ENCODE data around the gene ERBB4.
A peak's percentile ranks its signal among the peaks of the same experiment; 100 is the strongest.

Gene ERBB4

GRCh38 chr2:211463397-211463796 lies 1075.2 kb downstream of the ERBB4 start:
- DNase-seq (ENCODE audit: low read depth, low spot score) = no peak
- Histone ChIP-seq H3K27me3 (ENCODE audit: control insufficient read depth, insufficient read depth, low read length) (no peaks in the 10 kb centered on the region), H3K36me3 (ENCODE audit: control insufficient read depth, insufficient read depth, low read length) (no peaks in the 10 kb centered on the region), H3K4me1 (ENCODE audit: control insufficient read depth, insufficient read depth, low read length) (no peaks in the 10 kb centered on the region), H3K4me3 (ENCODE audit: low read length) (no peak overlapping the region), H3K9me3 (ENCODE audit: control insufficient read depth, insufficient read depth, low read length) (no peaks in the 10 kb centered on the region), H3K27ac (ENCODE audit: low read length) (no peak overlapping the region)
- no CpG with 5 or more reads among the region's 3 CpGs for WGBS (ENCODE audit: insufficient coverage, insufficient read length)

- Histone ChIP-seq H3K9me3 (ENCODE audit: control insufficient read depth, insufficient read depth, low read length) (no peaks in the 10 kb centered on the region), H3K27ac (ENCODE audit: low read length) (no peak overlapping the region), H3K4me1 (ENCODE audit: control insufficient read depth, insufficient read depth, low read length) (no peaks in the 10 kb centered on the region), H3K36me3 (ENCODE audit: control insufficient read depth, insufficient read depth, low read length) (no peaks in the 10 kb centered on the region), H3K27me3 (ENCODE audit: control insufficient read depth, insufficient read depth, low read length) (no peaks in the 10 kb centered on the region), H3K4me3 (ENCODE audit: low read length) (no peak overlapping the region)
- no peak for DNase-seq (ENCODE audit: low read depth, low spot score)
- WGBS (ENCODE audit: insufficient coverage, insufficient read length) = no CpG with 5 or more reads among the region's 1 CpG
Measured at GRCh38 chr2:211458974-211459373, 1079.6 kb downstream of the ERBB4 start.

GRCh38 chr2:211457325-211457724 lies 1081.3 kb downstream of the ERBB4 start:
- H3K36me3 ChIP-seq (ENCODE audit: control insufficient read depth, insufficient read depth, low read length) = no peaks in the 10 kb centered on the region
- no CpG with 5 or more reads among the region's 2 CpGs for WGBS (ENCODE audit: insufficient coverage, insufficient read length)
- H3K4me1 ChIP-seq (ENCODE audit: control insufficient read depth, insufficient read depth, low read length) = no peaks in the 10 kb centered on the region
- DNase-seq (ENCODE audit: low read depth, low spot score) = no peak
- no peak overlapping the region for H3K27ac ChIP-seq (ENCODE audit: low read length)
- no peaks in the 10 kb centered on the region for H3K27me3 ChIP-seq (ENCODE audit: control insufficient read depth, insufficient read depth, low read length)
- H3K4me3 ChIP-seq (ENCODE audit: low read length) = no peak overlapping the region
- no peaks in the 10 kb centered on the region for H3K9me3 ChIP-seq (ENCODE audit: control insufficient read depth, insufficient read depth, low read length)

GRCh38 chr2:211455216-211455841 lies 1083.3 kb downstream of the ERBB4 start:
- WGBS (ENCODE audit: insufficient coverage, insufficient read length) = no CpG with 5 or more reads among the region's 1 CpG
- no peak overlapping the region for H3K27ac ChIP-seq (ENCODE audit: low read length)
- no peak overlapping the region for H3K4me3 ChIP-seq (ENCODE audit: low read length)
- no peaks in the 10 kb centered on the region for H3K27me3 ChIP-seq (ENCODE audit: control insufficient read depth, insufficient read depth, low read length)
- DNase-seq (ENCODE audit: low read depth, low spot score) = peak; percentile 37
- no peaks in the 10 kb centered on the region for H3K36me3 ChIP-seq (ENCODE audit: control insufficient read depth, insufficient read depth, low read length)
- no peaks in the 10 kb centered on the region for H3K9me3 ChIP-seq (ENCODE audit: control insufficient read depth, insufficient read depth, low read length)
- no peaks in the 10 kb centered on the region for H3K4me1 ChIP-seq (ENCODE audit: control insufficient read depth, insufficient read depth, low read length)

- no peak for DNase-seq (ENCODE audit: low read depth, low spot score)
- H3K36me3 ChIP-seq (ENCODE audit: control insufficient read depth, insufficient read depth, low read length) = no peaks in the 10 kb centered on the region
- WGBS (ENCODE audit: insufficient coverage, insufficient read length) = no CpG with 5 or more reads among the region's 6 CpGs
- no peaks in the 10 kb centered on the region for H3K9me3 ChIP-seq (ENCODE audit: control insufficient read depth, insufficient read depth, low read length)
- no peaks in the 10 kb centered on the region for H3K27me3 ChIP-seq (ENCODE audit: control insufficient read depth, insufficient read depth, low read length)
- H3K27ac ChIP-seq (ENCODE audit: low read length) = no peak overlapping the region
- H3K4me1 ChIP-seq (ENCODE audit: control insufficient read depth, insufficient read depth, low read length) = no peaks in the 10 kb centered on the region
- H3K4me3 ChIP-seq (ENCODE audit: low read length) = no peak overlapping the region
Measured at GRCh38 chr2:211454679-211455078, 1083.9 kb downstream of the ERBB4 start.

- Histone ChIP-seq H3K4me1 (ENCODE audit: control insufficient read depth, insufficient read depth, low read length) (no peaks in the 10 kb centered on the region), H3K27ac (ENCODE audit: low read length) (no peak overlapping the region), H3K4me3 (ENCODE audit: low read length) (no peak overlapping the region), H3K36me3 (ENCODE audit: control insufficient read depth, insufficient read depth, low read length) (no peaks in the 10 kb centered on the region), H3K27me3 (ENCODE audit: control insufficient read depth, insufficient read depth, low read length) (no peaks in the 10 kb centered on the region), H3K9me3 (ENCODE audit: control insufficient read depth, insufficient read depth, low read length) (no peaks in the 10 kb centered on the region)
- no CpG with 5 or more reads among the region's 6 CpGs for WGBS (ENCODE audit: insufficient coverage, insufficient read length)
- DNase-seq (ENCODE audit: low read depth, low spot score) = no peak
Measured at GRCh38 chr2:211453311-211453887, 1085.2 kb downstream of the ERBB4 start.

- no peaks in the 10 kb centered on the region for H3K9me3 ChIP-seq (ENCODE audit: control insufficient read depth, insufficient read depth, low read length)
- no peak overlapping the region for H3K4me3 ChIP-seq (ENCODE audit: low read length)
- H3K4me1 ChIP-seq (ENCODE audit: control insufficient read depth, insufficient read depth, low read length) = no peaks in the 10 kb centered on the region
- WGBS (ENCODE audit: insufficient coverage, insufficient read length) = no CpG with 5 or more reads among the region's 2 CpGs
- no peaks in the 10 kb centered on the region for H3K36me3 ChIP-seq (ENCODE audit: control insufficient read depth, insufficient read depth, low read length)
- no peaks in the 10 kb centered on the region for H3K27me3 ChIP-seq (ENCODE audit: control insufficient read depth, insufficient read depth, low read length)
- no peak overlapping the region for H3K27ac ChIP-seq (ENCODE audit: low read length)
- no peak for DNase-seq (ENCODE audit: low read depth, low spot score)
Measured at GRCh38 chr2:211451642-211452041, 1087.0 kb downstream of the ERBB4 start.

- H3K36me3 ChIP-seq (ENCODE audit: control insufficient read depth, insufficient read depth, low read length) = no peaks in the 10 kb centered on the region
- WGBS (ENCODE audit: insufficient coverage, insufficient read length) = no CpG with 5 or more reads among the region's 1 CpG
- no peaks in the 10 kb centered on the region for H3K4me1 ChIP-seq (ENCODE audit: control insufficient read depth, insufficient read depth, low read length)
- H3K27me3 ChIP-seq (ENCODE audit: control insufficient read depth, insufficient read depth, low read length) = no peaks in the 10 kb centered on the region
- no peak overlapping the region for H3K27ac ChIP-seq (ENCODE audit: low read length)
- no peak overlapping the region for H3K4me3 ChIP-seq (ENCODE audit: low read length)
- no peaks in the 10 kb centered on the region for H3K9me3 ChIP-seq (ENCODE audit: control insufficient read depth, insufficient read depth, low read length)
- no peak for DNase-seq (ENCODE audit: low read depth, low spot score)
Measured at GRCh38 chr2:211449819-211450218, 1088.8 kb downstream of the ERBB4 start.

GRCh38 chr2:211447548-211447947 lies 1091.1 kb downstream of the ERBB4 start:
- Histone ChIP-seq H3K4me1 (ENCODE audit: control insufficient read depth, insufficient read depth, low read length) (no peaks in the 10 kb centered on the region), H3K27ac (ENCODE audit: low read length) (no peak overlapping the region), H3K9me3 (ENCODE audit: control insufficient read depth, insufficient read depth, low read length) (no peaks in the 10 kb centered on the region), H3K36me3 (ENCODE audit: control insufficient read depth, insufficient read depth, low read length) (no peaks in the 10 kb centered on the region), H3K27me3 (ENCODE audit: control insufficient read depth, insufficient read depth, low read length) (no peaks in the 10 kb centered on the region), H3K4me3 (ENCODE audit: low read length) (no peak overlapping the region)
- no peak for DNase-seq (ENCODE audit: low read depth, low spot score)
- whole genome bisulfite sequencing (ENCODE audit: insufficient coverage, insufficient read length) = no CpG with 5 or more reads among the region's 1 CpG

- Histone ChIP-seq H3K36me3 (ENCODE audit: control insufficient read depth, insufficient read depth, low read length) (no peaks in the 10 kb centered on the region), H3K9me3 (ENCODE audit: control insufficient read depth, insufficient read depth, low read length) (no peaks in the 10 kb centered on the region), H3K27me3 (ENCODE audit: control insufficient read depth, insufficient read depth, low read length) (no peaks in the 10 kb centered on the region), H3K27ac (ENCODE audit: low read length) (no peak overlapping the region), H3K4me1 (ENCODE audit: control insufficient read depth, insufficient read depth, low read length) (peaks cover 2% of the 10 kb centered on the region; the same call in 1 of the 2 replicates), H3K4me3 (ENCODE audit: low read length) (no peak overlapping the region)
- WGBS (ENCODE audit: insufficient coverage, insufficient read length) = no CpG with 5 or more reads among the region's 2 CpGs
- DNase-seq (ENCODE audit: low read depth, low spot score) = no peak
Measured at GRCh38 chr2:211440107-211440506, 1098.5 kb downstream of the ERBB4 start.

- no CpG with 5 or more reads among the region's 2 CpGs for WGBS (ENCODE audit: insufficient coverage, insufficient read length)
- no peak overlapping the region for H3K4me3 ChIP-seq (ENCODE audit: low read length)
- DNase-seq (ENCODE audit: low read depth, low spot score) = no peak
- no peak overlapping the region for H3K27ac ChIP-seq (ENCODE audit: low read length)
- peaks cover 2% of the 10 kb centered on the region; the same call in 1 of the 2 replicates for H3K4me1 ChIP-seq (ENCODE audit: control insufficient read depth, insufficient read depth, low read length)
- H3K36me3 ChIP-seq (ENCODE audit: control insufficient read depth, insufficient read depth, low read length) = no peaks in the 10 kb centered on the region
- H3K9me3 ChIP-seq (ENCODE audit: control insufficient read depth, insufficient read depth, low read length) = no peaks in the 10 kb centered on the region
- no peaks in the 10 kb centered on the region for H3K27me3 ChIP-seq (ENCODE audit: control insufficient read depth, insufficient read depth, low read length)
Measured at GRCh38 chr2:211439011-211439410, 1099.6 kb downstream of the ERBB4 start.
